ENCODE data around the gene TTPAL.

Gene TTPAL

DNA sequence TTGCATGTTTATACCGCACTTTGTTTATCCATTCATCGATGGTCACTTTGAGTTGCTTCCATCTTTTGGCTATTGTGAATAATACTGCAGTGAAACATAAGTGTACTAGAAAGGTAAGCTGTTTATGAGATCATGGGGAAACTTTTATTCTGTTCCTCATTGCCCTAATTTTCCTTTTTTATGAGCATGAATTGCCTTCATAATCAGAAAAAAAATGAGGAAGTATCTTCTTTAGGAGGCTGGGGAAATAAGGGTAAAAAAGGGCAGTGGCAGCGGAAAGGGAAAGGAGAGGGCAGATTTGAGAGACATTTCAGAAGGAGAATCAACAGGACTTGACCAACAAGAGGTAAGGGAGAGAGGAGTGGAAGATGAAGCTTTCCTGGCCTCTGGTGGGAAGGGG is 60.5 kb downstream of the TTPAL start:
- no peaks in the 10 kb centered on the region for H3K36me3 ChIP-seq (replicated peaks)
- H3K4me1 ChIP-seq = peaks cover 4% of the 10 kb centered on the region
- no peak for DNase-seq (ENCODE audit: low spot score in 2 of 2)
- H3K9me3 ChIP-seq = no peaks in the 10 kb centered on the region
- H3K27me3 ChIP-seq (ENCODE audit: low read depth) = no peaks in the 10 kb centered on the region
- H3K4me3 ChIP-seq = no peak overlapping the region
- in situ Hi-C loops (cut with MboI; ENCODE audit: low sequenced_read_pairs) = no loop called here

DNA sequence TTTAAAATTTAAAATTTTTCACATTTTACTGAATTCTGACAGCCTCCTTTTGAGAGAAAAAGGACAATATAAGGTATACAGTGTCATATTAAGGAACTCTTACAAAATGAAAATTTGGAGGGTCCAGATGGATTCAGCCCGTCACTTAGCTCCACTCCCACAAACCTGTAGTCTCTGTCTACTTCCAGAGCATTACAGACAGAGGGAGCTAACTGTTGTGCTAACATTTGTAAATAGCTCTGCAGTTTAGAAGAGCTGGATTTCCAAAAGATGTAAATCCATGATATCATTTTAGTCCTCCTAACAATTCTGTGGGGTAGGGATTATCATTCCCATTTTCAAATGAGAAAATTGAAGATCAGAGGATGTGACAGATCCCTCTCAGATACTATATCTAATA is 62.3 kb downstream of the TTPAL start:
- no peaks in the 10 kb centered on the region for H3K36me3 ChIP-seq (replicated peaks)
- no peaks in the 10 kb centered on the region for H3K4me1 ChIP-seq
- H3K27me3 ChIP-seq (ENCODE audit: low read depth) = no peaks in the 10 kb centered on the region
- H3K9me3 ChIP-seq = no peaks in the 10 kb centered on the region
- no peak overlapping the region for H3K4me3 ChIP-seq
- DNase-seq (ENCODE audit: low spot score in 2 of 2) = no peak
- in situ Hi-C loops (cut with MboI; ENCODE audit: low sequenced_read_pairs) = no loop called here

DNA sequence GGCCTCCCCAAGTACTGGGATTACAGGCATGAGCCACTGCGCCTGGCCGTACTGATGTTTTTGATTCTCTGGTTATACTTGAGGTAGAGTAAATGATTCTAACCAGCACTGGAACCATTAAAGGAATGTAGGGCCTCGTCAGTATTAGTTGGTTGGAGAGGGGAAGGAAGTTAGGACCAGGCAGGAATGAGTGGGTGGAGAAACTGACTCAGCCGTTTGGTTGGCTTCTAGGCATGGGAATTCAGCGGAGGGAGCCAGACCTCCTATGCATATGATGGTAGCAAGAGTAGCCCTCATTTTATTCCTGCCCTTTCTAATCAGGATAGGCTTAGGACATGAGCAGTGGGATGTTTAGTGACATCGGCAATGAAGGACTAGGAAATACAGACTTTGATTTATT is 65.2 kb downstream of the TTPAL start:
- H3K36me3 ChIP-seq (replicated peaks) = no peaks in the 10 kb centered on the region
- DNase-seq (ENCODE audit: low spot score in 2 of 2) = no peak
- in situ Hi-C loops (cut with MboI; ENCODE audit: low sequenced_read_pairs) = no loop called here

DNA sequence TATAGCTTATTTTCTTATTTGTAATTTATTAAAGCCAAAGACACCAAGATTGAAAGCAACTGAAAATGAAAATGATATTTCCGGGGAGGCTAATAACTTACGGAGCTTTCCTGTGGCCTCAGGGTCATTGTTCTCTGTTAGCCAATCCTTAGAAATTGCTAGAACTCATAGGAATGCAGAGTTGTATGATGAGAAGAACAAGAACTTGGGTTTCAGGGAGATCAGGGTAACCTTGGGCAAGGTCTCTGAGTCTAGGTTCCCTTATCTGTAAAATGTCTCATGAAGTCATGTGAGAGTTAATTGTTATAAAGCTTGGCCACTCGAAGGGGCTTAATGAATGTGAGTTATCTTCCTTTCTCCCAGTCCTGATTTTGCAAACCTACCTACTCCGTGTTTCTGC is 66.3 kb downstream of the TTPAL start:
- Histone ChIP-seq H3K9me3 (no peaks in the 10 kb centered on the region), H3K4me3 (no peak overlapping the region), H3K4me1 (no peaks in the 10 kb centered on the region), H3K36me3 (replicated peaks) (no peaks in the 10 kb centered on the region), H3K27me3 (ENCODE audit: low read depth) (no peaks in the 10 kb centered on the region)
- in situ Hi-C loops (cut with MboI; ENCODE audit: low sequenced_read_pairs) = no loop called here
- no peak for DNase-seq (ENCODE audit: low spot score in 2 of 2)

More for the DNA sequence above, 65.2 kb downstream of the TTPAL start:
- Histone ChIP-seq H3K27me3 (ENCODE audit: low read depth) (no peaks in the 10 kb centered on the region), H3K9me3 (no peaks in the 10 kb centered on the region), H3K4me3 (no peak overlapping the region), H3K4me1 (no peaks in the 10 kb centered on the region)

DNA sequence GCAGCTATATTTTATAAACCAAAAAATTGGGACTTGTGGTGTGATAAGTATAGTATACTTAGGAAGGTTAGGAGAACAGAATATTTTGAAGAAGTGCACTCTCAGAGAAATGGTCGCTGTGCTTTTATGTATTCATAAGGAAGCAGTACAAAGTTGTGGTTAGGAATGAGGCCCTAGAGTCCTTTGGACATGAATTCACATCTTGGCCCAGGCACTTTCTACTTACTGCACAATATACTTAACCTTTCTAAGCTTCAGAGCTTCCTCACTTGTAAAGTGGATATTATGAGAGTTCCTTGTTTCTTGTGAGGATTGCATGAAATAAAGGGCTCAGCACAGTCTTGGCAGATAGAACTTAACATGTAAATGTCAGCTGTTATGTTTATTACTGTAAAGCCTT is 67.2 kb downstream of the TTPAL start:
- Histone ChIP-seq H3K9me3 (no peaks in the 10 kb centered on the region), H3K27me3 (ENCODE audit: low read depth) (no peaks in the 10 kb centered on the region), H3K36me3 (replicated peaks) (no peaks in the 10 kb centered on the region), H3K4me1 (no peaks in the 10 kb centered on the region), H3K4me3 (no peak overlapping the region)
- in situ Hi-C loops (cut with MboI; ENCODE audit: low sequenced_read_pairs) = no loop called here
- no peak for DNase-seq (ENCODE audit: low spot score in 2 of 2)

DNA sequence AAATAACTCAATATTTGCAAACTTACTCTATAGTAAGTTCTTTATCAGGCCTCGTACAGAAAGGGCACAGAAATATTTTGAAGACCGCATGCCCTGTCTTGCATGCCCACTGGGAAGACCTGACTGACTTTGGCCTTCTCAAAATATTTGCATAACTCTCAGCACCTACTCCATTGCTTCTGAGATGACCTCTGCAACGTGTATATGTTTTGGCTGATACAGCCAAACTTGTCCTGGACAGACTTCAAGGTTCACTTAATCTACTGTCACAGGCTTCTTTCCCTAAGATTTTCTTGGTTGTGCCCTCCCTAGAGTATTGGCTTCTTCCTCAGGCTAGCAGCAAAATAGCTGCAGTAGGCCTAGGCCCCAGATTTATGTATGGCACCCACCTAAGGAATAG is 67.7 kb downstream of the TTPAL start:
- no peaks in the 10 kb centered on the region for H3K36me3 ChIP-seq (replicated peaks)
- H3K4me3 ChIP-seq = no peak overlapping the region
- in situ Hi-C loops (cut with MboI; ENCODE audit: low sequenced_read_pairs) = no loop called here
- DNase-seq (ENCODE audit: low spot score in 2 of 2) = no peak
- H3K9me3 ChIP-seq = no peaks in the 10 kb centered on the region
- H3K27me3 ChIP-seq (ENCODE audit: low read depth) = no peaks in the 10 kb centered on the region
- peaks cover 4% of the 10 kb centered on the region; the same call in 1 of the 2 replicates for H3K4me1 ChIP-seq

Data from HAP-1 (cell line).